Activated naive CD4-positive, alpha-beta T cell treated with anti-CD3 and anti-CD28 coated beads for 36 hours (primary cell): ENCODE data around the gene ABLIM2. TPM values are rescaled to one million over a fixed set of nuclear protein-coding genes. Genes with fewer than 3 reads are reported as not detected.

Experiments
- CTCF ChIA-PET: fragments of 350-600 bp; sonication (Branson Sonifier 250); formaldehyde crosslinking; loops from one replicate; lab custom pipeline; 2021; ENCODE audit warnings: antibody characterized with exemption; lab: Charles Lee
- DNase-seq: peaks from one replicate; pipeline ENCODE4 v3.0.0-alpha.2; 2020
- H3K27ac Mint-ChIP-seq: one replicate; pipeline ENCODE4 v1.8.0; 2021; ENCODE audit warnings: mild to moderate bottlenecking, mixed read lengths
- H3K27me3 Mint-ChIP-seq: one replicate; pipeline ENCODE4 v1.8.0; 2021; ENCODE audit warnings: low read depth, mixed read lengths
- H3K36me3 Mint-ChIP-seq: one replicate; pipeline ENCODE4 v1.8.0; 2021; ENCODE audit warnings: low read depth, mixed read lengths
- H3K4me1 Mint-ChIP-seq: one replicate; pipeline ENCODE4 v1.8.0; 2021; ENCODE audit warnings: low read depth, mixed read lengths
- H3K4me3 Mint-ChIP-seq: one replicate; pipeline ENCODE4 v1.8.0; 2021; ENCODE audit warnings: mild to moderate bottlenecking, moderate library complexity, mixed read lengths
- H3K9me3 Mint-ChIP-seq: one replicate; pipeline ENCODE4 v1.8.0; 2021; ENCODE audit warnings: mixed read lengths
- intact Hi-C: fragments of 100-400 bp; cut with micrococcal nuclease; formaldehyde crosslinking; loops from one replicate; pipeline ENCODE4 v1.15.1; 2023
- total RNA-seq, 2 experiments: library from RNA; stranded (reverse); gene quantifications; one replicate each; pipeline ENCODE4 v1.2.3, GENCODE V29; 2021

Gene ABLIM2
- total RNA-seq, 2 experiments from 2014 or later = 0.22 to 0.24 TPM

- Mint-ChIP-seq H3K27me3 (no peaks in the 10 kb centered on the region), H3K4me1 (no peaks in the 10 kb centered on the region), H3K36me3 (no peaks in the 10 kb centered on the region), H3K27ac (no peak overlapping the region), H3K4me3 (no peak overlapping the region), H3K9me3 (no peaks in the 10 kb centered on the region)
- intact Hi-C loops = no loop called here
- DNase-seq = no peak
- CTCF ChIA-PET = no interaction called here
These were observed 21.2 kb upstream of the ABLIM2 start for GRCh38 chr4:8179771-8180170.

- DNase-seq = no peak
- CTCF ChIA-PET = interaction anchor here (0.6 kb wide), 1 partner anchor 45 kb away, joined by 4 read pairs; no protein-coding TSS in a partner anchor
- Mint-ChIP-seq H3K27me3 (no peaks in the 10 kb centered on the region), H3K9me3 (no peaks in the 10 kb centered on the region), H3K4me3 (no peak overlapping the region), H3K4me1 (no peaks in the 10 kb centered on the region), H3K27ac (no peak overlapping the region), H3K36me3 (no peaks in the 10 kb centered on the region)
- intact Hi-C loops = no loop called here
These were observed 20.5 kb upstream of the ABLIM2 start for GRCh38 chr4:8179074-8179473.

GRCh38 chr4:8177956-8178355, 19.3 kb upstream of the ABLIM2 start:
- intact Hi-C loops = loop anchor here (1.0 to 2.0 kb wide), 4 partner anchors 14 to 229 kb away; no protein-coding TSS in a partner anchor
- DNase-seq = no peak
- Mint-ChIP-seq H3K27ac (no peak overlapping the region), H3K27me3 (no peaks in the 10 kb centered on the region), H3K4me1 (no peaks in the 10 kb centered on the region), H3K9me3 (no peaks in the 10 kb centered on the region), H3K36me3 (no peaks in the 10 kb centered on the region), H3K4me3 (no peak overlapping the region)
- CTCF ChIA-PET = interaction anchor here (1.9 to 2.2 kb wide), 4 partner anchors 10 to 67 kb away, joined by 6 to 13 read pairs (median 10); partner anchors contain the start of gene ABLIM2

- CTCF ChIA-PET = interaction anchor here (0.5 to 2.2 kb wide), 20 partner anchors 10 to 298 kb away, joined by 3 to 13 read pairs (median 6); partner anchors contain the start of genes ABLIM2 and SH3TC1
- intact Hi-C loops = loop anchor here (1.0 to 2.0 kb wide), 4 partner anchors 15 to 230 kb away; no protein-coding TSS in a partner anchor
- Mint-ChIP-seq H3K4me1 (no peaks in the 10 kb centered on the region), H3K36me3 (no peaks in the 10 kb centered on the region), H3K27me3 (no peaks in the 10 kb centered on the region), H3K27ac (no peak overlapping the region), H3K4me3 (no peak overlapping the region), H3K9me3 (no peaks in the 10 kb centered on the region)
- no peak for DNase-seq
These were observed 18.9 kb upstream of the ABLIM2 start for GRCh38 chr4:8177552-8177951.

- Mint-ChIP-seq H3K9me3 (no peaks in the 10 kb centered on the region), H3K4me1 (no peaks in the 10 kb centered on the region), H3K27me3 (no peaks in the 10 kb centered on the region), H3K27ac (no peak overlapping the region), H3K36me3 (no peaks in the 10 kb centered on the region), H3K4me3 (no peak overlapping the region)
- intact Hi-C loops = loop anchor here (1.0 to 2.0 kb wide), 4 partner anchors 16 to 231 kb away; no protein-coding TSS in a partner anchor
- DNase-seq = peak; percentile 63
- CTCF ChIA-PET = interaction anchor here (0.5 to 2.2 kb wide), 25 partner anchors 9 to 299 kb away, joined by 3 to 13 read pairs (median 5); partner anchors contain the start of genes ABLIM2 and SH3TC1
These were observed 18.2 kb upstream of the ABLIM2 start for GRCh38 chr4:8176547-8177399.

- Mint-ChIP-seq H3K9me3 (no peaks in the 10 kb centered on the region), H3K4me3 (no peak overlapping the region), H3K27me3 (no peaks in the 10 kb centered on the region), H3K36me3 (no peaks in the 10 kb centered on the region), H3K4me1 (no peaks in the 10 kb centered on the region), H3K27ac (no peak overlapping the region)
- DNase-seq = no peak
- CTCF ChIA-PET = interaction anchor here (1.4 to 2.0 kb wide), 6 partner anchors 15 to 227 kb away, joined by 3 to 11 read pairs (median 8); no protein-coding TSS in a partner anchor
- intact Hi-C loops = loop anchor here (2.0 kb wide), 1 partner anchor 67 kb away; no protein-coding TSS in a partner anchor
These were observed 17.1 kb upstream of the ABLIM2 start for GRCh38 chr4:8175686-8176085.

- CTCF ChIA-PET = no interaction called here
- no peak for DNase-seq
- intact Hi-C loops = no loop called here
- H3K4me3 Mint-ChIP-seq = no peak overlapping the region
- H3K4me1 Mint-ChIP-seq = no peaks in the 10 kb centered on the region
- H3K27ac Mint-ChIP-seq = no peak overlapping the region
- H3K9me3 Mint-ChIP-seq = no peaks in the 10 kb centered on the region
- no peaks in the 10 kb centered on the region for H3K36me3 Mint-ChIP-seq
- no peaks in the 10 kb centered on the region for H3K27me3 Mint-ChIP-seq
These were observed 16.4 kb upstream of the ABLIM2 start for GRCh38 chr4:8174970-8175369.

GRCh38 chr4:8173492-8174242, 15.1 kb upstream of the ABLIM2 start:
- Mint-ChIP-seq H3K27ac (no peak overlapping the region), H3K4me3 (no peak overlapping the region), H3K36me3 (no peaks in the 10 kb centered on the region), H3K9me3 (peaks cover 3% of the 10 kb centered on the region), H3K4me1 (no peaks in the 10 kb centered on the region), H3K27me3 (no peaks in the 10 kb centered on the region)
- no peak for DNase-seq
- intact Hi-C loops = no loop called here
- CTCF ChIA-PET = no interaction called here

GRCh38 chr4:8171984-8172924, 13.6 kb upstream of the ABLIM2 start:
- H3K27ac Mint-ChIP-seq = no peak overlapping the region
- H3K9me3 Mint-ChIP-seq = peaks cover 10% of the 10 kb centered on the region
- intact Hi-C loops = no loop called here
- H3K4me1 Mint-ChIP-seq = no peaks in the 10 kb centered on the region
- no peak overlapping the region for H3K4me3 Mint-ChIP-seq
- CTCF ChIA-PET = interaction anchor here (0.7 kb wide), 1 partner anchor 70 kb away, joined by 3 read pairs; no protein-coding TSS in a partner anchor
- DNase-seq = peak; percentile 47
- H3K36me3 Mint-ChIP-seq = no peaks in the 10 kb centered on the region
- no peaks in the 10 kb centered on the region for H3K27me3 Mint-ChIP-seq

- Mint-ChIP-seq H3K4me1 (no peaks in the 10 kb centered on the region), H3K27me3 (no peaks in the 10 kb centered on the region), H3K27ac (no peak overlapping the region), H3K36me3 (no peaks in the 10 kb centered on the region), H3K9me3 (peaks cover 10% of the 10 kb centered on the region), H3K4me3 (no peak overlapping the region)
- CTCF ChIA-PET = interaction anchor here (0.7 kb wide), 2 partner anchors 143 to 343 kb away, joined by 3 to 5 read pairs; no protein-coding TSS in a partner anchor
- DNase-seq = no peak
- intact Hi-C loops = no loop called here
These were observed 12.7 kb upstream of the ABLIM2 start for GRCh38 chr4:8171266-8171665.

GRCh38 chr4:8170341-8170740, 11.7 kb upstream of the ABLIM2 start:
- no peak overlapping the region for H3K27ac Mint-ChIP-seq
- H3K4me1 Mint-ChIP-seq = no peaks in the 10 kb centered on the region
- peaks cover 10% of the 10 kb centered on the region for H3K9me3 Mint-ChIP-seq
- H3K27me3 Mint-ChIP-seq = no peaks in the 10 kb centered on the region
- intact Hi-C loops = no loop called here
- no peaks in the 10 kb centered on the region for H3K36me3 Mint-ChIP-seq
- H3K4me3 Mint-ChIP-seq = no peak overlapping the region
- CTCF ChIA-PET = interaction anchor here (1.1 kb wide), 1 partner anchor 12 kb away, joined by 3 read pairs; the partner anchor contains the start of gene ABLIM2
- no peak for DNase-seq
